ENCODE results near the gene TAF10. TPM values are rescaled to one million over a fixed set of nuclear protein-coding genes. Genes with fewer than 3 reads are reported as not detected.

The TAF10 gene
- total RNA-seq, 1 donor from 2014 or later, result 142 TPM

DNA sequence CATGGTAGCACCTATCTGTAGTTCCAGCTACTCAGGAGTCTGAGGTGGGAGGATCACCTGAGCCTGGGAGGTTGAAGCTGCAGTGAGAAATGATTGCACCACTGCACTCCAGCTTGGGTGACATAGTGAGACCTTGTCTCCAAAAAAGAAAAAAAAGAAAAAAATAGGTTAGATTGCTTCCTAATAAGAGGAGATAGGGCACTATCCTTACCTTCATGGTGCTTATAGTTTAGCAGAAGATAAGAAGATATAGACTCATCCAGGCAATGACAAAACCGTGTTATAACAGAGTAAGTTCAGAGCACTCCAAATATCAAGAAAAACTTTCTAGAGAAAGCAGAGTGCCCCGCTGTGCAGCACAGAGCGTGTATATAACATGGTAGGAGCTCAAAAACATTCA is 50.7 kb downstream of the TAF10 start:
- DNase-seq (ENCODE audit: low spot score), result no peak

Other genes with a start within 250 kb of the TAF10 start
- 34.4 TPM for gene SMPD1, start 221.7 kb downstream of the TAF10 start, total RNA-seq
- 31.3 TPM for gene APBB1, start 193.1 kb downstream of the TAF10 start, total RNA-seq
- gene HPX, start 171.2 kb downstream of the TAF10 start, total RNA-seq, result 1.1 TPM
- gene TRIM3, start 138.3 kb downstream of the TAF10 start, total RNA-seq, result 20.5 TPM
- 41.5 TPM for gene ARFIP2, start 130.9 kb downstream of the TAF10 start, total RNA-seq
- 35.9 TPM for gene TIMM10B, start 130.7 kb downstream of the TAF10 start, total RNA-seq
- gene DNHD1, start 114.9 kb downstream of the TAF10 start, total RNA-seq, result 13.7 TPM
- gene RRP8, start 8.6 kb downstream of the TAF10 start, total RNA-seq, result 20.8 TPM
- 141 TPM for gene ILK, start 8.4 kb downstream of the TAF10 start, total RNA-seq
- gene TPP1, start 7.2 kb upstream of the TAF10 start, total RNA-seq, result 133 TPM
- 23.0 TPM for gene DCHS1, start 43.6 kb upstream of the TAF10 start, total RNA-seq
- 42.2 TPM for gene MRPL17, start 71.1 kb upstream of the TAF10 start, total RNA-seq
- 0.06 TPM for gene OR2AG2, start 159.8 kb upstream of the TAF10 start, total RNA-seq
- not detected for gene OR2AG1, start 170.8 kb upstream of the TAF10 start, total RNA-seq
- gene OR6A2, start 187.5 kb upstream of the TAF10 start, total RNA-seq, result 0.35 TPM
- gene OR10A5, start 233.5 kb upstream of the TAF10 start, total RNA-seq, result not detected

Measured in mesenteric fat pad (tissue), 1 donor.